Measurements from ENCODE around the gene SULT1A2. TPM values are rescaled to one million over a fixed set of nuclear protein-coding genes. Genes with fewer than 3 reads are reported as not detected.
"Not testable (repeated sequence)": the region's sequence is repeated elsewhere in the genome, so short reads cannot be mapped to it uniquely, and the experiment has no call there.

The SULT1A2 gene
- total RNA-seq, 1 experiment from 2014 or later = not detected

GRCh38 chr16:28609631-28610594, 13.1 kb upstream of the SULT1A2 start, which contains the start of gene SULT1A1:
Gene SULT1A1, minus strand, starts transcription at chr16:28610044. Its CDS starts 1,189 bp downstream, at chr16:28608855.
- DNase-seq (ENCODE audit: low read depth) = no peak

GRCh38 chr16:28608867-28609596, 12.2 kb upstream of the SULT1A2 start:
- not testable (repeated sequence) for DNase-seq (ENCODE audit: low read depth)

DNA sequence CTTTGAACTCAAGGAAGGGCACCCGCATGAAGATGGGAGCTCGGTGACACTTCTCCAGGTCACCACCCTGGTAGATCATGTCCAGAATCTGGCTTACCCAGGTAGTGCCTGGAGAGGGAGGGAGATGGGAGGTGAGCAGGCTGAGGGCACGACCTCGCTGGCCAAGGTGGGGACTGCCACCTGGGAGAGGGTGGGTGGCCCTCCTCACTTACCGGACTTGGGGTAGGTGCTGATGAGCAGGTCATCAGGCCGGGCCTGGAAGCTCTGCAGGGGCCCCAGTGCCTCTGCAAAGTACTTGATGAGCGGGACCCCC, 11.6 kb upstream of the SULT1A2 start:
- not testable (repeated sequence) for DNase-seq (ENCODE audit: low read depth)

- not testable (repeated sequence) for DNase-seq (ENCODE audit: low read depth)
Observed at GRCh38 chr16:28607681-28608495, 11.0 kb upstream of the SULT1A2 start.

DNA sequence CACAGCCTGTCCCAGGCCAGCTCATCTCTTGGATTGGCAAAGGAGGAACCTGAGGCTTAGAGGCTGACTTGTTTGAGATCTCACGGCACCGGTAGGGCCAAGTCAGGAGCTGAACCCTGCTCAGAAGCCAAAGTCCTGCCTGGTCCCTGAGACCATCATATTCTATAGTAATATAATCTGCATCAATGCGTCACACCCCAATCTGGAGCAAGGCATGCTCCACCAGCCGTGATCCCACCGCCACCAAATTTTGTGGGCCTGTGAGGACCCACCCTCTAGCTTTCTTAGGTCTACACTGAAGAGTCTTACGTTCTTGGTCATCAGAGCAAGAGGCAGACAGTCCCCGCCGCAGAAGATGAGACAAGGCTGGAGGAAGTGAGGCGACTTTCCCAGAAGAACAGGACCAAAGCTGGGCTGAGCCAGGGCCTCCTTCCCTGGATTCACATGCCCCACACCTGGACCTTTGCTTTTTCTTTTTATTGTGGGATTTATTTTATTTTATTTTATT, 10.3 kb upstream of the SULT1A2 start:
- DNase-seq (ENCODE audit: low read depth) = no peak

GRCh38 chr16:28606291-28607115, 9.7 kb upstream of the SULT1A2 start:
- DNase-seq (ENCODE audit: low read depth) = no peak

- DNase-seq (ENCODE audit: low read depth) = no peak
Observed at GRCh38 chr16:28604186-28604565, 7.3 kb upstream of the SULT1A2 start.

GRCh38 chr16:28603381-28604185, 6.7 kb upstream of the SULT1A2 start:
- DNase-seq (ENCODE audit: low read depth) = no peak

GRCh38 chr16:28602529-28602928, 5.7 kb upstream of the SULT1A2 start:
- DNase-seq (ENCODE audit: low read depth) = no peak

- not testable (repeated sequence) for DNase-seq (ENCODE audit: low read depth)
Observed at GRCh38 chr16:28602062-28602461, 5.2 kb upstream of the SULT1A2 start.

DNA sequence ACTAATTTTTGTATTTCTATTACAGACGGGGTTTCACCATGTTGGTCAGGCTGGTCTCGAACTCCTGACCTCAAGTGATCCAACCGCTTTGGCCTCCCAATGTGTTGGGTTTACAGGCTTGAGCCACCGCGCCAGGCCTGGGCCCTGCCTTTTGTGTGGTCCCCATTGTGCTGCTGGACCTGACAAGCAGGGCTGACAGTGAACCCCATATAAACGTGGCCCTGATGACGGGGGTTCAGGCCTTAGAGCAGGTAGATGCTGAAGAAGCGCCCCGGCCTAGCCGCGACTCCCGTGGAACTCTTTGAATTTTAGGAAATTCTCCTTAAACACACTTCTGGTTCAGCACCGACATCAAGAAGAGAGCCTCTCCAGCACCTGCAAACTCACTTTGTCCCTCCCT, 4.7 kb upstream of the SULT1A2 start:
- not testable (repeated sequence) for DNase-seq (ENCODE audit: low read depth)

DNA sequence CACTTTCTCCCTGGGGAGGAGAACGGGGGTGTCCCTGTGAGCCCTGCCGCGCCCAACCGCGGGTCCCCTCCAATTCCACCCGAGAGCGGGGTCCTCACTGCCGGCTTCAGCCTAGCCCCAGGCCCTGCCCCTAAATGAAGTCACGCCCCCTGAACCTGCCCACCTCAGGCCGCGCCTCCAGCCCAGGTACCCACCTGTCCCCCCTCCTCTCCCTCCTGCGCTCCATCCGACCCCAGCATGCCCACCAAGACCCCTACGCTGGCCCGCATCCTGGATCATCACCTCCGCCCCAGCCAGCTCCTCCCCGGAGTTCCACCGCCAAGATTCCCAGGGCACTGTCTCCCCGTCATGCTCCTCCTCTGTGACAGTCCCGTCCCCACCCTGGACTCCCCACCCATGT, 4.1 kb upstream of the SULT1A2 start:
- not testable (repeated sequence) for DNase-seq (ENCODE audit: low read depth)

DNA sequence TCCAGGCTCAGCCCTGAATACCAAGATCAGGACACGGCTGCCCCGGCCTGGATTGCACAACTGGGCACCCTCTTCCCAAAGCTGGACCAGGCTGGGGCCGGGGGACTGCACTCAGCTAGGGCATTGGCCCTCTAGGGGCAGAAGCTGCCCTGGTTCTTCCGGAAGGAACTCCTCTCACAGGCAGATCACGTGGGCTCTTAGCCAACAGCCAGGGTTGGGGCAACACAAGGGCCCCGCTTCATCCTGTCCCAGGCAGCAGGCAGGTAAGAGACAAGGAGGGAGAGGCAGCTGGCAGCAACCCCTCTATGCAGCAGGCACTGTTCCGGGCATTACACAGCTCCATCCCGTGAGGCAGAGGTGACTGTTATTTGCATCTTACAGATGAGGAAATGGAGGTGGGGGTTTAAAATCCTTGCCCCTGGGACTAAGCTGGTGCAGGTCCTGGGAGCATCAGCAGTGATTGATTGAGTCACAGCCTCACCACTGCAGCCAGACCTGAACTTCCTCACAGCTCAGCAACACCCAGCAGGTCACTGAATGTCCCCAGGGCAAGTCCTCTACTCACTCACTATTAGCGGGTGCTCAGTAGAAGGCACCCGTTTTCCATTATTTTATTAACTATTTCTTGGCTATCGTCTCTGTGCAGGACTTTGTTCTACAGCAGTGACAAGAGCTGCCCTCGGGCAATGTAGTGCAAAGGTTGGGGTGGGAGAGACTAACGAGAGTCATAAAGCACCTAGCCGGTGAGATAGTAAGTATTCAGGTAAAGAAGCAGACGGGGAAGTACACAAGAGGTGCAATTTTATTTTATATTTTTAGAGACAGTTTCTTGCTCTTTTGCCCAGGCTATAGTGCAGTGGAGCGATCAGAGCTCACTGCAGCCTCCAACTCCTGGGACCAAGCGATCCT, 2.8 kb upstream of the SULT1A2 start:
- not testable (repeated sequence) for DNase-seq (ENCODE audit: low read depth)

DNA sequence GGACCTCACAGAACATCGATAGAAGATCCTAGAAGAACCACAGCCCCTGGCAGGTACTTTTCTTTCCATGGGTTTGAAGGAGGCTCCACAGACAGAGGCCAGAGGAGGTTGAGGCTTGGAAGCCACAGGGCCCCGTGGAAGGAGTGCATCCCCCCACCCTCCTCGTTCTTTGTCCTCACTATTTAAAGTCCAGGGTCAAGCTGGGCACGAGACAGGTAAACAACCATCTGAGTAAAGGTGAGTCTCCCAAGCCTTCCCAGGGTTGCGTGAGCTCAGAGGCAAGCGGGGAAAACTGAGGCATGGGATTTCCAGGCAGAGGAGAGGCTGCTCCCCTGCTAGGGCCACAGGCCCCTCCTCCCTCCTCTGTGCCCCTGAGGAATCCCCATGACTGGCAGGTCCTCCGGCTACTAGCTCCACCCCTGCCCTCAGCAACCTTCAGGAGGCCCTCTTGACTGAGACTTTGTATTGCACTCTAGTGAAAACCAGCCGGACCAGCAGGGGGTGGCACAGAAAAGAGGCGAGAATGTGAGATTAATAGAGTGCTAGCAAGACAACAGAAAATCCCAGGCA, 927 bp upstream of the SULT1A2 start:
- DNase-seq (ENCODE audit: low read depth) = no peak

DNA sequence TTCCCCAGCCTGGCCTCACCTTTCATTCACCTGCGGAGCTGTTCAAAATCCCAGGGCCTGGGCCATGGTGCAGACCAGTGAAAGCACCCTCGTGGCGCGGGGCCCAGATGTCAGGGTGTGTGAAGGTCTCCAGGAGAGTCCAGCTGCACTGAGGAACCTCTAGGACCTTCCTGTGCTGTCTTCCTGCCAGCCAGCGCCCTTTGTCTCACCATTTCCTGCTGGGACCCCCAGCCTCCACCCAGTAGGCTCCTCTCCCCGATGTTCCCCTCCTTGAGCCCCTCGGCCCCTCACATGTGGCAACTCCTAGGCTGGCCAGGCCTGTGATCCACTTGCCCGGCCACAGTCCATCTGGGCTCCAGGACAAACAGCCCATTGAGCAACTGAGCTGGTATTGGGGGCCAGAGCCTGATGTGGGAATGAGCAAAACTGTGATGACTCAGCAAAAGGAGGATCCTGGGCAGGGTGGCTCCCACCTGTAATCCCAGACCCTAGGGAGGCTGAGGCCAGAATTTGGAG, 677 bp downstream of the SULT1A2 start:
- DNase-seq (ENCODE audit: low read depth) = no peak

DNA sequence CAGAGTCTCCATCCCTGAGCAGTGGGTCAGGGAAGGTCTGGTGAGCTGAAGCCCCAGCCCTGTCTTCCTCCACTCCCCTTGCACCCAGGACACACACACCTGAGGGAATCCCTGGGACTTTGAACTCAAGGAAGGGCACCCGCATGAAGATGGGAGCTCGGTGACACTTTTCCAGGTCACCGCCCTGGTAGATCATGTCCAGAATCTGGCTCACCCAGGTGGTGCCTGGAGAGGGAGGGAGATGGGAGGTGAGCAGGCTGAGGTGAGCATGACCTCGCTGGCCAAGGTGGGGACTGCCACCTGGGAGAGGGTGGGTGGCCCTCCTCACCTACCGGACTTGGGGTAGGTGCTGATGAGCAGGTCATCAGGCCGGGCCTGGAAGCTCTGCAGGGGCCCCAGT, 1.4 kb downstream of the SULT1A2 start:
- DNase-seq (ENCODE audit: low read depth) = not testable (repeated sequence)

GRCh38 chr16:28592979-28593553, 3.8 kb downstream of the SULT1A2 start:
- no peak for DNase-seq (ENCODE audit: low read depth)

DNA sequence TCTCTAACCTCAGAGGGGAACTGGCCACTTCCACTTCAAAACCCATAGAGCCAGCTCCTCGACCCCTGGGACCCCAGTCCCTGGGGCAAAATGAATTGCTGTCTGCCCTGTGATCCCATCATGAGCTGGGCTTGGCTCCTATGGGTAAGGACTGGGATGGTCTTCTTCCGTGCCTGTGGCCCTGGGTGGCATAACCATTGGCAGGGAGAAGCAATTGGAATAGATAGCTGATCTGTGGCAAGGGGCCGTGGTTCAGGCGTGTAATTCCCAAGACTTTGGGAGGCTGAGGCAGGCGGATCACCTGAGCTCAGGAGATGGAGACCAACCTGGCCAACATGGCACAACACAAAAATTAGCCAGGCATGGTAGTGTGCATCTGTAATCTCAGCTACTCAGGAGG, 4.3 kb downstream of the SULT1A2 start:
- DNase-seq (ENCODE audit: low read depth) = no peak

All from LHCN-M2 (cell line).